Left hindlimb (tissue), 1 donor: ENCODE data around the gene PTPRC.

Experiments
- DNase-seq: peaks from one replicate; pipeline ENCODE4 v3.0.0-alpha.2; 2018

PTPRC gene

DNA sequence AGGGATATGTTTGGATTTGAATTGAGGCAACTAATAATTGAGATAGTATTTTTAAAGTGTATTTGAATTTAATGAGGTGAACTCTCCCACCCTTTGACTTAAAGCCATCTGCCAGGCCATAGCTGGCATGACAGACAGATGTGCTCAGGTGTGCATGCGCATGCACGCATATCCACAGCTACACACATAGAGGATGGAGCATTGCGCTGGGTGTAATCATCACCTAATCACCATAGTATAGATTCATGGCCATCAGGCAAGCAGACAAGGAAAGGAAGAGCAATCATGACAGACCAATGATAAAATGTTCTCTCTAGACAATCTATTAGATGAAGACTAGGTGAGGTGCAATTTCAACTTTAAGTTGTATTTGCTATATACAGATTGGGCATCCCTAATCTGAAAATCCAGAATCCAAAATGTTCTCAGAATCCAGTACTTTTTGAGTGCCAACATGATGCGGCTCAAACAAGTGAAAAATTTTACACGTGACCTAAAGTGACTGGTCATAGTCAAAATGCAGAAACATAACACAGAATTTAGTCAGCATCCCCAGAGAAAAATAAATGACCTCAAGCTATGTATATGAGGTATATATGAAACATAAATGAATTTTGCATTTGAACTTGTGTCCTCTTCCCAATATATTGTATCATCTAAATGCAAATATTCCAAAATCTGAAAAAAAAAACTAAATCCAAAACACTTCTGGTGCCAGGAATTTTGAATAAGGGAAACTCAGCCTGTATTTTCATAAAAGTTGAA is 70.1 kb downstream of the PTPRC start:
- no peak for DNase-seq

DNA sequence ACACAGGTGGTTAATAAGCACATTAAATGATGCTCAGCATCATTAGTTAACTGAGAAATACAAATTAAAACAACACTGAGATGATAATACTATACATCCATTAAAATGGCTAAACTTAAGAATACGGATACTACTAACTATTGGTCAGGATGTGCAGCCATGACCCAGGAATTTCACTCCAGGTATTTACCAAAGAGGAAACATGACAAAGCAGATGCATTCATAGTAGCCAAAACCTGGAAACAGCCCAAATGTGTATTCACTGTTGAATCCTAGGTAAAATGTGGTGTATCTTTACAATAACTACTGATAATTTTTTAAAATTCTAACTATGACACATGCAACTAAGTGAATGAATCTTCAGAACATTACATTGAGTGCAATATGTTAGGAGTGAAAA is 73.0 kb downstream of the PTPRC start:
- DNase-seq, result no peak

DNA sequence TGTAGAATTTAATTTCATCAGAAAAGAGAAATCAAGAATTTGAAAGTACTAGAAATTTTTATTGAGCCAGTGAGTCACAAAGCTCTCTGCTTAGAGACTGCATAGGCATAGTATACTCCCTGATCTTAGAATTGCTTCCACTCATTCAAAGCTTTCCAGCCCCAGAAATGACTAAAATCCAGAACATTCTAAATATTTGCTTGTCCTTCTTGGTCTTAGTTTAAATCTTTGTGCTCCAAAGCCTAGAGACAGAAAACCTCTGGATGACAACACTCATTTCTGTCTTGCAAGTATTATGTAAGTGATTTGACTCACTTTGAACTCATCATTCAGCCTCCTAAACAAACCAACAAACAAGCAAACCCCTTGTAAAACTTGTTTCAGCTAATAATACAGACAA is 74.2 kb downstream of the PTPRC start:
- DNase-seq, result no peak

DNA sequence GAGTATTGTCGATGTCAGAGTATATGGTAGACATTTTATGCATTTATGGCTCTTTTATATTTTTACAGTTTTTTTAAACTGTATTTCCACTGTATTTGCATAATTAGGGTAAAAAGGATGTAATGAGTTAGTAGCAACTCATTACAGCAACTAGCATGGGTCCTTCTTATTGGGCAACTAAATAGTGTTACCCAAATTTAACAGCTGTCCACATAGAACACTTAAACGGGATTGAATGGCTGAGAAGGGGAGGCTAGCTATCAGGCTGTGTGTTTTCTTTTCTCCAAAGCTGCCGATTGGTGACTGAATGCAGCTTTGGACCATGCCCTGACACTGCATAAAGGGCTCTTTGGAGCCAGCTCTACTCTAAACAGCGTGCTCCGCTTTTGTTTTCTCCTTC is 75.4 kb downstream of the PTPRC start:
- no peak for DNase-seq

DNA sequence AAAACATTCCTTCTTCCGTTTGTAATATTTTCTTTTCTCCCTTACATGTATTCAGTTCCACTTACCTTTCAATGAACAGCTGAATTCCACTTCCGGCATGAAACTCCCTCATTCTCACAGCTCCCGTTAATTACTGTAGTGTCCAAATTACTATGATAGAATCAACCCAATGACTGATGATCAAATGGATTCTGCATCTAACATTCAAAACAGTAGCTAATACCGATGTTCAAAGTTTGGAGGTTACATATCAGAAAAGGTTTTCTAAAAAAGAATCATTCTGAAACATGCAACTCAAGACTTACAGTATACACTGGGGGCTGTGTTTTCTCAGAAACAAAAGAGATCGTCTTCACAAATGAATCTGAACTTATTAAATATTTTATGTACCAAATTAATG is 77.2 kb downstream of the PTPRC start:
- DNase-seq, result no peak

DNA sequence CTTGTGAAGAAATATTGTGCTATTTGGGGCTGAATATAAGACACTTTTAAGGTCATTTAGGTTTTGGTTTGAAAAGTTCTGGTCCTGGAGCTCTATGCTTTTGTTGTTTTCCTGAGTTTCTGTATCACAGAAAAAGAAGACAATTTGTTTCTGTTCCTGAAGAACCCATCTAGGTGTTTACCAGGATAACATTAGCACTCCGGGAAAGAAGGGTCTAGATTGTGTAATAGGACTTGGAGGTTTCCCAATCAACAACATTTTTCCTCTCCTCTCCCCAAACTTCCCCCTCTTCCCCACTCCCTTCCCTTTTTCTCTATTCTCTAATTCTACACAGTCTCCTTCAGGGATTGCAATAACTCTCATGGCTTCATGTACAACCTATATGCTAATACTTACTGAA is 78.7 kb downstream of the PTPRC start:
- no peak for DNase-seq

DNA sequence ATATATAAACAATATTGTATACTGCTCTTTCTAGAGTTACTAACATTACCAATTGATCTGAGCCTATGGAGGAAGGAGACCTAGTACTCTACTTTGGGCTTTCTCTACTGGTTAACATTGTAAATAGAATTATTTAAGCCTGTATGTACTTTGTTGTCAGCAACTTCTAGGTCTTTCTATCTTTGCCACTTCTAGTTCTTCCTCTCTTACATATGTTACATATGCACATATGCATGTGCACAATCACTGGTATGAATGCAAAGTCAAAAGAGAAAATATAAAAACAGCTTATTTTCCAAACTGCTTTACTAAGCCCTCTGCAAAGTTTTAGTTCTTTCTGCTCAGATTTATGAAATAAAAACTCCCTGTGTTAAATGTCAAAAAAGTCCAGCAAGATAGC is 84.3 kb downstream of the PTPRC start:
- no peak for DNase-seq

GRCh38 chr1:198725090-198725489 is 86.2 kb downstream of the PTPRC start:
- DNase-seq, result no peak

GRCh38 chr1:198726455-198726854 is 87.6 kb downstream of the PTPRC start:
- no peak for DNase-seq

- no peak for DNase-seq
These were observed 90.5 kb downstream of the PTPRC start for GRCh38 chr1:198729195-198729863.

GRCh38 chr1:198730952-198731351 is 92.1 kb downstream of the PTPRC start:
- DNase-seq, result no peak

- DNase-seq, result no peak
These were observed 95.6 kb downstream of the PTPRC start for GRCh38 chr1:198734323-198735008.

DNA sequence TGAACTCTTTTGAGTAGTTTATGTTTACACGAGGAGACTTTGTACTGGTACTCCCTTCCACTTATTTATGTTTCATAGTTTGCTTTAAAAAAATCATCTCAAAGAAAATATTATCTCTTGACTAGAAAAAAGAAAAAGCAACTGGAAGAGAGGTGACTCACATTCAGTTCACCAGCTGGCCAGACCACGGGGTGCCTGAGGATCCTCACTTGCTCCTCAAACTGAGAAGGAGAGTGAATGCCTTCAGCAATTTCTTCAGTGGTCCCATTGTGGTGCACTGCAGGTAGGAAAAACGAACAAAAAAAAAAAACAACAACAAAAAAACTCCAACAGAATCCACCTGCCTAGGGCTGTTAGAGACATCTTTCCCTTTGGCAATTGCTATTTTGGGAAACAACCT is 102.9 kb downstream of the PTPRC start:
- no peak for DNase-seq

DNA sequence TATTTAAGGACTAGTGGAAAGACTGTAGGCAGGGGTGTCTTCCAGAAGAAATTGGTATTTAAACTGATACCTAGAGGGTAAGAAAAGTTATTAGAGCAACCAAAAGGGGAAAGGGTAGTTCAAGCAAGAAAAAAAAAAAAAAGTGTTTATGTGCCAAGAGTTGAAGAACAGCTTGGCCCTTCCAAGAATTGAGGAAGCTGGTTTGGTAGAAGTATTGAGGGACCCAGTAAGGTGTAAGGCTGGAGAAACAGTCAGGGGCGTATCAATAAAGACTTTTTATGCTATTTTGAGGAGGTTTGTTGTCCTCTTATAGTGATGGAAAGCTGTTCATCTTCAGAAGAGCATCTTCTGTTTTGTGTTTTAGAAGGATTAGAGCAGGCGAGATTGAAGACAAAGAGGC is 108.3 kb downstream of the PTPRC start:
- DNase-seq, result no peak

GRCh38 chr1:198749279-198749678 is 110.4 kb downstream of the PTPRC start:
- DNase-seq, result no peak

- no peak for DNase-seq
These were observed 111.2 kb downstream of the PTPRC start for GRCh38 chr1:198750081-198750480.

- no peak for DNase-seq
These were observed 112.9 kb downstream of the PTPRC start for GRCh38 chr1:198751741-198752140.

- DNase-seq, result no peak
These were observed 115.8 kb downstream of the PTPRC start for GRCh38 chr1:198754670-198755069.

- no peak for DNase-seq
These were observed 116.9 kb downstream of the PTPRC start for GRCh38 chr1:198755715-198756114.

- no peak for DNase-seq
These were observed 117.6 kb downstream of the PTPRC start for GRCh38 chr1:198756470-198756869.

- DNase-seq, result no peak
These were observed 123.2 kb downstream of the PTPRC start for GRCh38 chr1:198761859-198762616.

DNA sequence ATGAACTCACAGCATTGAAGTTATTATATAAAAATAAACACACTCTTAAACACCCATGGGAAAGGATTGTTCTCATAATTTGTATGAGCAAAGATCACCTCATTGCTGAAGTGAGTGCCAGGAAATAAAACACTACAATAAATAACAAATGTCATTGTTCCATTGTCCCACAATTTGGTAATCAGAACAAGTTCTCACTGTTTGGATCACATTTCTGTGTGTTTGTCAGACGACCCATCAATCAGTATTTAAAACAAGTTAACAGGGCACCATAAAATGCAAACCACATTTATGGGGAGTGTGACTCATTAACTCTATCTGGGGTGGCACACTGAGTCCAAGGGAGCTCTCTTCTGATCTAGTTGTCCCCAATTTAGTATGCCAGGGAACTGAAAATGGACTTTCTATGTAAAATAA is 124.5 kb downstream of the PTPRC start:
- DNase-seq, result no peak

- no peak for DNase-seq
These were observed 125.9 kb downstream of the PTPRC start for GRCh38 chr1:198764748-198765147.
